Peyer's patch (tissue), 4 donors: ENCODE results near the gene TAGLN3.

Experiments
- POLR2A ChIP-seq, 2 donors: fragments of 450-650 bp; IDR thresholded peaks; one replicate each; pipeline ENCODE4 v1.5.1; 2017; ENCODE audit warnings: antibody characterized with exemption in 2 of 2, mild to moderate bottlenecking in 2 of 2, moderate library complexity in 2 of 2
- TF ChIP-seq, protein P1 (sequence below), 6 experiments: fragments of 450-650 bp in 4 of 6; fragments of 200-600 bp in 2 of 6; sonication (generic) in 1 of 6; IDR thresholded peaks; one replicate each; pipeline ENCODE4 v1.5.1; 2017 to 2019; ENCODE audit warnings: antibody characterized with exemption in 6 of 6, mild to moderate bottlenecking in 3 of 6, moderate library complexity in 1 of 6

DNA sequence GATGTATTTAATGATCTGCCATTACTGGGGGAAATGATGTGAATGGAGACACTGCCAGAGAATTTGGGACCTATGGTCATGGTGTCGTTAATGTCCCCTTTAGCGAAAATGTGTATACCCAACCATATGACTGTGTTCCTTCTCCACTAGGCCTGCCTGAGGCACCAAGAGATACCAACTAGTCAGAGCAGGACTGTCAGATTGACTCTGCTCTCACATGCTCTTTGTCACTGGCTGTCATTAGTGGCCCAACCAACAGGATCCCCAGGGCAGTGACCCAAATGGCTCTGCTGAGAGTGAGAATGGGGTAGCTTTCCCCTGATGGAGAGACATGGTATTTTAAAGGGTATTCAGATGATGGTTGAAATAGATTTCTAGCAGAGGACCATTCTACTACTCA, 2.8 kb downstream of the TAGLN3 start:
- TF ChIP-seq, protein P1, sequence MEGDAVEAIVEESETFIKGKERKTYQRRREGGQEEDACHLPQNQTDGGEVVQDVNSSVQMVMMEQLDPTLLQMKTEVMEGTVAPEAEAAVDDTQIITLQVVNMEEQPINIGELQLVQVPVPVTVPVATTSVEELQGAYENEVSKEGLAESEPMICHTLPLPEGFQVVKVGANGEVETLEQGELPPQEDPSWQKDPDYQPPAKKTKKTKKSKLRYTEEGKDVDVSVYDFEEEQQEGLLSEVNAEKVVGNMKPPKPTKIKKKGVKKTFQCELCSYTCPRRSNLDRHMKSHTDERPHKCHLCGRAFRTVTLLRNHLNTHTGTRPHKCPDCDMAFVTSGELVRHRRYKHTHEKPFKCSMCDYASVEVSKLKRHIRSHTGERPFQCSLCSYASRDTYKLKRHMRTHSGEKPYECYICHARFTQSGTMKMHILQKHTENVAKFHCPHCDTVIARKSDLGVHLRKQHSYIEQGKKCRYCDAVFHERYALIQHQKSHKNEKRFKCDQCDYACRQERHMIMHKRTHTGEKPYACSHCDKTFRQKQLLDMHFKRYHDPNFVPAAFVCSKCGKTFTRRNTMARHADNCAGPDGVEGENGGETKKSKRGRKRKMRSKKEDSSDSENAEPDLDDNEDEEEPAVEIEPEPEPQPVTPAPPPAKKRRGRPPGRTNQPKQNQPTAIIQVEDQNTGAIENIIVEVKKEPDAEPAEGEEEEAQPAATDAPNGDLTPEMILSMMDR (IDR thresholded peaks at IDR 0.05) = no peak
- no peak for TF ChIP-seq POLR2A (IDR thresholded peaks at IDR 0.05)
